Tongue (tissue), 2 donors: ENCODE data around the gene NR2E1. TPM values are rescaled to one million over a fixed set of nuclear protein-coding genes. Genes with fewer than 3 reads are reported as not detected.

ENCODE experiments used
- DNase-seq: peaks from one replicate; pipeline ENCODE4 v3.0.0-alpha.2; 2015
- total RNA-seq: library from RNA; depleted of rRNA; stranded (reverse); fragments of >200 nt; gene quantifications from one replicate; pipeline ENCODE4 v1.2.3, GENCODE V29; 2014

Gene NR2E1
- not detected for total RNA-seq

DNA sequence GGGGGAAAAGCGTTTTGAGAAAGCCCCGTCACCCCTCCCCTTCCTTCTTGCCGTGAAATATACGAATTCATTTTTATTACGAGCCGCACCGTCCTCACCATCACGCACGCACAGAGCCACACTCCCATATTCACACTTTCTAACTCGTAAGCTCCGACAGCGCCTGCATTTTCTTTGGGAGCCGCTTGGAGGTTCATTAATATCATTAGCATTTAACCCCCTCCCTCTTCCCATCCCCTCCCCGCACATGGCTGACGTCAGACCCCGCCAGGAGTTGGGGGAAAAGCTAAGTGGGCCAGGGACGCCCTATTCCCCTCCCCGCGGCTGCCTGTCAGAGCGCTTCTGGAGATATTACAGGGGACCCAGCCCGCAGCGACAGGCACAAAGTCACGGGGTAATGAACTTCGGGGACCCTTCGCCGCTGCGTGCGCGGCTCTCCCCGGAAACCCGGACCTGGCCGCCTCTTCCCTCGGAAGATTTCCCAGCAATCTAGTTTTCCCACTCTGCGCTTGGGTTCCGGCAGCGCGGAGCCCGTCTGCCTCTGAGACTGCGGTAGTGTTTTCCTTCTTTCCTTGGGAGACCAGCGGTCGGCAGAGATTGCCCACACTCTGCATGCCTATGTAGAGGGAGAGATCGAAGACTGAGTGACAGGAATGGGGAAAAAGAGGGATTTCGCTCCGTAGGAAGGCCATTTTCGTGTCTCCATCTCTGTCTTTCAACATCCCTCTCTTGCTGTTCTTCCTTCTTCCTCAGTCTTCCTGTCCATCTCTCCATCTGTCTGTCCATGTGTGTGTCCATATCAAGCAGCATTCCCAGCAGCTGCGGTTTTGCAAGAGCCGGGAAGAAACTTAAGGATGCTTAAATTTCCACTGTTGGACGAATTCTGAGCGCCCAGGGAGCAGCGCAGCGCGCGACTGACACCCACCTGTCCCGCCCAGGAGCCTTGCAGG is at the start of gene NR2E1:
NR2E1 (plus strand) TSS at position 309 of the 950 bp plus-strand sequence. CDS start 744 bp downstream, outside the sequence.
- peak; percentile 18 for DNase-seq

- no peak for DNase-seq
These were observed 49.0 kb upstream of the NR2E1 start for GRCh38 chr6:108116546-108117426.

DNA sequence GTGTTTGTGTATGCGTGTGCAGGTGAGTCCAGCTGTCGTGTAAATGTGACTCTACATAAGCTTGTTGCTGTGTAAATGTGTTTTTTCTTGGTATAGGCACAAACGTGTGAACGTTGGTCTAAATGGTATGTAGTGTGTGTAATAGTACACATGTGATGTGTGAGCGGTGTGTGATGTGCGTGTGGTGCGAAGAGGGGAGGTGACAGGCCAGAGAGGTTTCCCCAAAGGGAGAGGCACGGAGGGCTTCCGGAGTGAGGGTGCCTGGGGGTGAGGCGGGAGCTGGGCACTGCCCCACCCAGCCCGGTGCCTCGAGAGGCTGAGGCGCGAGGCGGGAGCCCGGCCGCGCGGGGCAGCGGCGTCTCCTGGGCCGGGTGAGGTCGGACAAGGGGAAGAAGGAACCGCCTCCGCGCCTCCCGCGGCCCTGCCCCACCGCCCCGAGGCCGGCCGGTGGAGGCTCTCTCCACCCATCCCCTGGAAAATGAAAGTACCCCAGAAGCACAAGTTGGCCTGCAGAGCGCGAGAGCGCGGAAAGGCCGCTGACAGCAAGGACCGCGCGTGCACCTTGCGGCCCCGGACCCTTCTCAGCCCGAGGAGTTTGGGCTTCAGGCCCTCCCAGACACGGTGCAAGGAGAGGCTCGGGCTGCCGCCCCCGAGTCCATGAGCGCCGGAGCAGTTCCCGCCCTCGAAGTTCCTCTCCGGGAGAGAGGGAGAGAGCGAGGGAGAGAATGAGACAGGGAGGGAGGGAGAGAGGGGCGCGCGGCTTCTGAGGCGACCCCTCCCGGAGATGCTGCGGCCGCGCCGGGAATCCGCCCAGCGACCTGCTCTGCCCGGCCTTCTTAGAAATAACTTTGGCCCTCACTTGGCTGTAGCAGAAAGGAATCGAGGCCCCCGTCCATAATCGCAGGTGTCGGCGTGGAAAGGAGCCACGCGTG is 48.1 kb upstream of the NR2E1 start:
- peak; percentile 24 for DNase-seq

- no peak for DNase-seq
These were observed 47.5 kb upstream of the NR2E1 start for GRCh38 chr6:108118359-108118724.

DNA sequence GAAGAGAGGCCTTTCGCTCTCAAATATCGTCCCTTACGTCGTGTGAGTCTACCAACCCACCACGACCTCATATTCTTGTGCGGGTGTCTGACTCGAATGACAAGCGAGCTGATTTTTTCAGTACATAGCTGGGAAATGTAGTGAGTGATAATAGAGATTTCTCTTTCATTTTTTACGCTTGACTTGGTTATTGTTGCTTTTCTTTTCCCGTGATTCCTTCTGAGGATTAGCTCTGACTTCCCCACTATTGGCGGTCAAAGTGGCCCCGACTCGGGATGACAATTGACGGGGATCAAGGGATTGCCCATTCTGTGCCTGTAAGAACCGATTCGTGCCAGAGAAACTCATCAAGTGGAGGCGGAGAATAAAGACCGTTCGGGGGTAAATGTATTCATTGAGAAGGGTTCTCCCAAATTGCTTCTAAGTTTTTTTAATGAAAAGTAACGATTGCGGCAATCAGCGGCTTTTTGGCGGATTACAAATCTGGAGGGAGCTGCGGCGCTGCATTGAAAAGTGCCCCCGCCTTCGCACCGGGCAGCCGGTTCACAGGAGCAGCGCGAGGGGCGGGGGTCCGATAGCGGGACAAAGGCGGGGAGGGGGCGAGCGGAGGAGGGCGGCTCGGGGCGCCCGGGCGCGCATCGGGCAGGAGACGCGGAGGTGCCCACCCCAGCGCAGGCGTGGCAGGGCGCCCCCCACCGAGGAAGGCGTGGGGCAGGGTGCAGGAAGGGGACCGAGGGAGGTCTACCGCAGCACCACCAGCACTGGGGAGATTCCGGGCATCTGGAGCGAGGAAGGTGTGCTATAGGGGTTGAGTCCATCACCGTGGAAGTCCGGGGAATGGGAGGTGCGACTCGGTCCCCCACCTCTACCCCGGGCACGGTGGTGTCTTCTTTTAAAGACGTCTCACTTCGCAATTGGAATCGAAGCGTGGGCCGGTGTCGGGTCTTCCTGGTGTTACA is 46.7 kb upstream of the NR2E1 start:
- no peak for DNase-seq

DNA sequence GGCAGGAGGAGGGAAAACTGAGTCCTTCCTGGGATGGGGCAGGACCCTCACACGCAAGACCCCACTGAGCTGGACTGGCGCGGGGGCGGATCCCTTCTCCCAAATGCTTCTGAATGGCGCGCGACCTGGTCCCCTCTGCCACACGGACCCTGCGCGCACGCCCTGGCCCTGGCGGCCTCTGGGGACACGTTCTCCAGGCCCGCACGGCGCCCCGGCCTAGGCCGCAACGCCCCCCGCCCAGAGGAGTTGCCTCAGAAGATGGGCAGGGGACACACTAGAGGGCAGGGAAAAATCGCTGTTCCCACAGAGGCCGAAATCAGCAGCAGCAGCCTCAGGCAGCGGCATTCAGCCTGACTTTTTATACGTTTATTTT is 46.1 kb upstream of the NR2E1 start:
- DNase-seq, result no peak

DNA sequence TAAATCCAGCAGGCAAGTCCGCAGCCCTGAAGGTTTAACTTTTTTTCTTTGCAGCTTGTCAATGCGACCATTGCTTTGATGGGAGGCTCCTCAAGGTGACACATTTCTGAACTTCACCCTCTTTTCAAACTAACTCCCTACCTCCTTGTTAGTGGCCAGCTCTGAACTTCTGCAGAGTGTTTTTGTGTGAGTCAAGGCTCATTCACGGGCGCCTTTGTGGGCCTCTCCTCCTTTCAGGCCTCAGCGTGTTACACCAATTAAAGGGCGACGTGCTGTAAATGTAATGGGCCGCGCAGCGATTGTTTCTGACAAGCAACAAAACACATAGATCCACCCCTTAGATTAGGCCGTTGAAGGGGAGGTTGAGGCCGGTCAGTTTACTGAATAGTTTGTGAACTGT is 45.5 kb upstream of the NR2E1 start:
- no peak for DNase-seq

DNA sequence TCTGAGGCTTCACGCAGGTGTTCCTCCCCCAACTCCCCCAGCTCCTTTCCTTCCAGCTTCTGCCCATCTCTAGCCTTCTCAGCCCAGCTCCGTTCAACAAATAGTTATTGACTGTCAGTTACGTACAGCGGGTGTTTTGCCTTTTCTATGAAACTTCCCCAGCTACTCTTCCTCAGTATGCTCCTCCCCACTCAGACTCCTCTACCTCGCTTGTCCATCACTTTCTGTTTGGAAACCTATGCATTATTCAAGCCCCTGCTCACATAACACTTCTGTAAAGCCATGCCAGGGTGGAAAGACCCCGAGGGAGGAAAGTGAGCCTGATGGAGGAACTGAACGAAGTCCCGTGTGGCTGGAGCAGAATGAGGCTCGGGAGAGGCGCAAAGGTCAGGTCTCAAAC is 44.2 kb upstream of the NR2E1 start:
- no peak for DNase-seq

DNA sequence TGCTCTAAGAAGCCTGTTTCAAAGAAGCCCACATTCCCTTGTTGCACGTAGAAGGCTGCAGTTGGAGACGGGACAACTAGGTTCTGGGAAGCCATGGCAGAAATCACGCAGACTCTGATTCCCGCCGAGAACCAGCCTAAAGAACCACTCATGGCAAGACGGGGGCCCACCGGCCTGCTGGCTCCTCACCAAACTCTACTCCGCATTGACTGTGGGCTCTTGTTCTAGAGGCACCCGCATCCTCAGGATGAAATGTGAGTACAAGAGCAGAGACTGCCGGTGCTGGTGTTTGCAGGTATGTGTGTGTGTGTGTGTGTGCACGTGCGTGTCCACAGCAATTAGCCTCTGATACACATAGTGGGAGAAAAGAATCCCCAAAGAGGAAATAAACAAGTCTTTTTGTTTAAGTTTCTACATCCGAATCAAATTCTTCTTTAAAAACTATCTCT is 42.3 kb upstream of the NR2E1 start:
- no peak for DNase-seq

DNA sequence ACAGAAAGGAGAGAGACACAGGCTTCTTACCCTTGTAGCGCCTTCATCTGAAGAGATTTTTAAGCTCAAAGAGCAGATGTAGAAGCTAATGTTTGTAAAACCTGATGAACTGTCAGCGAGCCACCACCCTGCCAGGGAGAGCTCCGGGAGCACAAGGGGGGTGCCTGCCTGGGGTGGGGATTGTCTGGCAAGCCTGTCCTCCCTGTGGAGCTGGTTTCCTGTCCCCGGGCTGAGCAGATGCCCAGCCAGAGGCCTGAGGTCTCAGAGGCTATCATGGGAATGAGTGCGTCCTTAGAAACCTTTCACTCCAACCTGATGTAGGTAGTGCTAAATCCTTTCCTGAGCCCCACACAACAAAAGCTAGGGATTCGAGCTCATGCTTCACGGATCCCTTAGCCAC is 41.9 kb upstream of the NR2E1 start:
- no peak for DNase-seq

GRCh38 chr6:108127056-108127455 is 38.8 kb upstream of the NR2E1 start:
- no peak for DNase-seq

GRCh38 chr6:108127826-108128225 is 38.0 kb upstream of the NR2E1 start:
- no peak for DNase-seq

- no peak for DNase-seq
These were observed 35.6 kb upstream of the NR2E1 start for GRCh38 chr6:108130262-108130661.

DNA sequence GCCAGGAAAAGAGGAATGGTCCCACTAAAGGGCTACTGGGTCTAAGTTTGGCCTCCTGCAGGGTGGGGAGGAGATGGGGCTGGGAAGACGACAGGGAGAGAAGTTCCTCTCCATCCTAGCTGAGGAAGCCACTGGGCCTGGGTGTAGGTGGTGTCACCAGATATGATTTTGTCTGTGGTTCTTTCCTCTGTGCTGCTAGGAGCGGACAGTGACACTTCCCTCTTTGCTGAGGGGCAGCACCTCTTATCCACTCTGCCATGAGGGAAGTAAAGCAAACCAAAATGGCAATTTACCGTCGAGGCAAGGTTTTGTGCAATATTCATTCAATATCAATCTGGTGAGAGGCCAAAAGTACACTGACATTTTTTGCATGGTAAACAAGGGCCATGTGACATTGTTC is 33.0 kb upstream of the NR2E1 start:
- DNase-seq, result no peak

- peak; percentile 79 for DNase-seq
These were observed 32.1 kb upstream of the NR2E1 start for GRCh38 chr6:108133594-108134179.

DNA sequence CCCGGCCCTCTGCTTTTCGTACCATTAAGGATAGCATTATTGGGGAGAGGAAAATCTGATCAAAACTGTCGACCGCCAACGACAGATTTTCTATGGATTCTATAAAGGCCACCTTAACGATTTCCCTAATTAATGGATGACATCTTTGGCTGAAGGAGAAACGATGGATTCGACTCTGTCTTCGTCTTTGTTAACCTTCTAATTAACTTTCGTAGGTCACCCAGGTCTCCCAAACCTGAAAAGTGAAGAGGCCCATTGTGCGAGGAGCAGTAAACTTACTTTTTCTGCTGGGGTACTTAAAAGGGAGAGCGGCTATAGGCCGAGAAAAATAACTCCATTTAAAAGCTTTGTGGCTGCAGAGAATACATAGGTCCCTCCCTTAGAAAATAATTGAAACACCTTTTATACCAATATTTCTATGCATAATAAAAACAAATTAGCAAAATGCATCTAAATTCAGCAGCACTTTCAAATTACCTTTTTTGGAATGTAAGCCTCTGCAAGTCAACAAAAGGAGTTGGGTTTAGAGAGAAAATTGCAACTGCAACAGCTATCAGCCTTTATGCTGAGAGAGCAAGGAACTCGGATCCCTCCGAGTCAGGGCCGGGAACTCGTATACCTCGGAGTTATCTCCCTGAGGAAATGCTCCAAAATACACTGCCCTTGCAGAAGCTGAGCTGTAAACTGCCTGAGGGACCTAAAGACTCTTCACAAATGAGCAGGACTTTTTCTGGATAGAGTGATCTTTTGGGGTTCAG is 31.4 kb upstream of the NR2E1 start:
- DNase-seq, result no peak

GRCh38 chr6:108142240-108142639 is 23.6 kb upstream of the NR2E1 start:
- no peak for DNase-seq

- DNase-seq, result no peak
These were observed 20.2 kb upstream of the NR2E1 start for GRCh38 chr6:108145639-108146038.

DNA sequence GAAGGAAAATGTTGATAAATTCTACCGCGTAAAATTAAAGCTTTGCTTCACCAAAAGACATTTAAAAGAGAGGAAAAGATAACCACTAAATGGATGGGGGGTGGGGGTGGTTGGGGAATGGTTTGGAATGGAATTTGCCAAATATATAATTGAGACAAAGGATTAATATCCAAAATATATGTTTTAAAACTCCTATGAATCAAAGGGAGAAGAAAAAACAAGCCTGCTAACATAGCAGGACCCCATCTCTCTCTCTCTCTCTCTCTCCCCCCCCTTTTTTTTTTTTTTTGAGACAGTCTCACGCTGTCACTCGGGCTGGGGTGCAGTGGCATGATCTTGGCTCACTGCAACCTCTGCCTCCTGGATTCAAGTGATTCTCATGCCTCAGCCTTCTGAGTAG is 13.4 kb upstream of the NR2E1 start:
- DNase-seq, result no peak
